Stimulated activated CD8-positive, alpha-beta memory T cell treated with anti-CD3 and anti-CD28 coated beads, Interleukin-15, amount 100 ng/mL, for 24 hours (primary cell): ENCODE measurements around the gene GFOD2.

Experiments used
- DNase-seq: peaks from one replicate; pipeline ENCODE4 v3.0.0-alpha.2; 2020; ENCODE audit warnings: low read depth

GFOD2 gene

GRCh38 chr16:67641779-67642708 is 77.1 kb downstream of the GFOD2 start:
- DNase-seq, result no peak

GRCh38 chr16:67637625-67638024 is 81.5 kb downstream of the GFOD2 start:
- no peak for DNase-seq

- no peak for DNase-seq
These were observed 82.4 kb downstream of the GFOD2 start for GRCh38 chr16:67636713-67637112.

- DNase-seq, result no peak
These were observed 86.5 kb downstream of the GFOD2 start for GRCh38 chr16:67632415-67633172.

GRCh38 chr16:67628216-67628615 is 90.9 kb downstream of the GFOD2 start:
- no peak for DNase-seq
